ENCODE data around the gene ARID1B. TPM values are rescaled to one million over a fixed set of nuclear protein-coding genes. Genes with fewer than 3 reads are reported as not detected.

The ARID1B gene
- total and polyA plus RNA-seq, 12 donors = 13.3 to 85.6 (median 50.9) TPM

- Histone ChIP-seq H3K36me3 (replicated peaks in 1 of 2) (no peaks in the 10 kb centered on the region), H3K4me1 (replicated peaks in 1 of 2) (peaks cover 17 to 42% of the 10 kb centered on the region in 2 donors), H3K27ac (no peak overlapping the region), H3K9me3 (replicated peaks in 1 of 3) (no peaks in the 10 kb centered on the region), H3K27me3 (no peaks in the 10 kb centered on the region), H3K4me3 (no peak overlapping the region)
- intact Hi-C loops (cut with DNase I) = no loop called here
- DNase-seq = no peak
- TF ChIP-seq, protein P1, sequence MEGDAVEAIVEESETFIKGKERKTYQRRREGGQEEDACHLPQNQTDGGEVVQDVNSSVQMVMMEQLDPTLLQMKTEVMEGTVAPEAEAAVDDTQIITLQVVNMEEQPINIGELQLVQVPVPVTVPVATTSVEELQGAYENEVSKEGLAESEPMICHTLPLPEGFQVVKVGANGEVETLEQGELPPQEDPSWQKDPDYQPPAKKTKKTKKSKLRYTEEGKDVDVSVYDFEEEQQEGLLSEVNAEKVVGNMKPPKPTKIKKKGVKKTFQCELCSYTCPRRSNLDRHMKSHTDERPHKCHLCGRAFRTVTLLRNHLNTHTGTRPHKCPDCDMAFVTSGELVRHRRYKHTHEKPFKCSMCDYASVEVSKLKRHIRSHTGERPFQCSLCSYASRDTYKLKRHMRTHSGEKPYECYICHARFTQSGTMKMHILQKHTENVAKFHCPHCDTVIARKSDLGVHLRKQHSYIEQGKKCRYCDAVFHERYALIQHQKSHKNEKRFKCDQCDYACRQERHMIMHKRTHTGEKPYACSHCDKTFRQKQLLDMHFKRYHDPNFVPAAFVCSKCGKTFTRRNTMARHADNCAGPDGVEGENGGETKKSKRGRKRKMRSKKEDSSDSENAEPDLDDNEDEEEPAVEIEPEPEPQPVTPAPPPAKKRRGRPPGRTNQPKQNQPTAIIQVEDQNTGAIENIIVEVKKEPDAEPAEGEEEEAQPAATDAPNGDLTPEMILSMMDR (IDR thresholded peaks at IDR 0.05) = no peak
- WGBS, 4 donors = 81 to 85% (median 84%) methylated on average over 7 of the region's 7 CpGs
Observed at GRCh38 chr6:156946370-156946936, 169.3 kb downstream of the ARID1B start.

GRCh38 chr6:156948277-156948676 lies 171.1 kb downstream of the ARID1B start:
- no peaks in the 10 kb centered on the region for H3K9me3 ChIP-seq (replicated peaks in 1 of 3)
- H3K27me3 ChIP-seq = no peaks in the 10 kb centered on the region
- H3K27ac ChIP-seq = no peak overlapping the region
- H3K4me1 ChIP-seq (replicated peaks in 1 of 2) = peaks cover 17 to 30% of the 10 kb centered on the region in 2 donors
- H3K4me3 ChIP-seq = no peak overlapping the region
- DNase-seq = no peak
- TF ChIP-seq, protein P1 (IDR thresholded peaks at IDR 0.05) = no peak
- no peak for TF ChIP-seq POLR2A (IDR thresholded peaks at IDR 0.05)
- intact Hi-C loops (cut with DNase I) = no loop called here
- no peaks in the 10 kb centered on the region for H3K36me3 ChIP-seq (replicated peaks in 1 of 2)
- 92 to 97% (median 95%) methylated on average over 6 of the region's 6 CpGs for WGBS, 4 donors

DNA sequence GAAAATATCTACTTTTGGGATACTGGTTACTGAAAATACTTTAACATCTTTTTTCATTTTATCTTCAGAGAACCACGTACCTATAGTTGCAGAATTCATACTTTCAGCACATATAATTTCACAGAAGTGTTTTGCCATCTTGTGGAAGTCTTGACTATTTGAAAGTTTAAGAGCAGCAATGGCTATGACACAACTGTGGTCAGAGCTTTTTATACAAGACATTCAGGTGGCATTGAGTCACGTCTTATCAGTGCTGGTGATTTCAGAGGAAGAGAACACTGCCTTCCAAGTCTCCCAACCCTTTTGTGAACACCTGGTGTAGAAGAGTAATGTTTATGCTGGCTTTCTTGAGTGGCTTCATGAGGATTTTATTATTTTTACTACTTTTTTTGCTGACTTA lies 171.6 kb downstream of the ARID1B start:
- no peak for DNase-seq
- WGBS, 4 donors = 63 to 69% (median 67%) methylated on average over 2 of the region's 2 CpGs
- Histone ChIP-seq H3K4me3 (no peak overlapping the region), H3K9me3 (replicated peaks in 1 of 3) (no peaks in the 10 kb centered on the region), H3K4me1 (replicated peaks in 1 of 2) (peaks cover 12 to 28% of the 10 kb centered on the region in 2 donors), H3K27me3 (no peaks in the 10 kb centered on the region), H3K36me3 (replicated peaks in 1 of 2) (no peaks in the 10 kb centered on the region), H3K27ac (no peak overlapping the region)
- intact Hi-C loops (cut with DNase I) = no loop called here
- TF ChIP-seq, protein P1 (IDR thresholded peaks at IDR 0.05) = no peak
- no peak for TF ChIP-seq POLR2A (IDR thresholded peaks at IDR 0.05)

DNA sequence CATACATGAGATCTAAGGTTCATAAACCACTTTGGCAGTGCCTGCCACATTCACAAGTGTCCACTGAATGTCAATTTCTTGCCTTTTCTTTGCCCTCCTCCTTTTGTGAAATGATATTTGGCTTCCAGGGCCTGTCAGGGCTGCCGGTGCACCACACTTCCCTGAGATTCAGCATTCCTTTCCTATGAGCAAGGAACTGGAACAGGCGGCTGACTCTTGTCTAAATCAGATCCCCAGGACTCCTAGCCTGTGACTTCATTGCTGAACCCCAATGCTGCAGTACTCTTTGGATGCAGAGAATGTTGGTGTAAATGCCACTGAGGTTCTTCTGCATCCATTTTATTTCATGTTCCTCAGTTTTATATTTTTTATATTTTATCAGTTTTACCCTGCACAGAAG lies 172.2 kb downstream of the ARID1B start:
- Histone ChIP-seq H3K4me1 (replicated peaks in 1 of 2) (peaks cover 6 to 29% of the 10 kb centered on the region in 2 donors), H3K27me3 (no peaks in the 10 kb centered on the region), H3K36me3 (replicated peaks in 1 of 2) (no peaks in the 10 kb centered on the region)

More for the DNA sequence above, 172.2 kb downstream of the ARID1B start:
- Histone ChIP-seq H3K27ac (no peak overlapping the region), H3K4me3 (no peak overlapping the region), H3K9me3 (replicated peaks in 1 of 3) (no peaks in the 10 kb centered on the region)
- intact Hi-C loops (cut with DNase I) = no loop called here
- no peak for DNase-seq
- TF ChIP-seq POLR2A (IDR thresholded peaks at IDR 0.05) = no peak
- TF ChIP-seq, protein P1 (IDR thresholded peaks at IDR 0.05) = no peak
- WGBS, 4 donors = 43 to 50% (median 47%) methylated on average over 2 of the region's 2 CpGs

Data from adrenal gland (tissue), 12 donors.